ENCODE measurements around the gene PTPRC. TPM values are rescaled to one million over a fixed set of nuclear protein-coding genes. Genes with fewer than 3 reads are reported as not detected.

Gene PTPRC
- polyA plus RNA-seq, 12 donors, result 3.3 to 28.6 (median 6.2) TPM; not detected in 1

- DNase-seq, result no peak
Observed at GRCh38 chr1:198641966-198642668, 3.3 kb downstream of the PTPRC start.

GRCh38 chr1:198642983-198643382, 4.1 kb downstream of the PTPRC start:
- DNase-seq, result no peak

DNA sequence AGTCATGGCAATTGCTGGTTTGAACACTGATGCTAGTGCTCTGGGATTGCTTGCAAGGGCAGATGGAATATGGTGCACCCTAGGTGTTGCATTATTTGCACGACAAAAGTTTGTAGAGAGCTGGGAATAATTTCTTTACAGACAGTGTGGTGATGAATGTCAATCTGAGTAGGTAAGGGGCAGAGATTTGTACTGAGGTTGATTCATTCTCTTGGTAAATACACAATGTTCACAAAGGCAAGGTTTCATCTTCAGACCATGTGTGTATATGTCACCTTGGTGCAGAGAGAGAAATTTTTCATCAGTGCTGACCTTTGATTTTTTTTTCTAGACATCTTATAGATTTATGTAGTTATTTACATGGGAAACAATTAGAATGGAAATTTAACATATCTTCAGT, 5.0 kb downstream of the PTPRC start:
- no peak for DNase-seq

DNA sequence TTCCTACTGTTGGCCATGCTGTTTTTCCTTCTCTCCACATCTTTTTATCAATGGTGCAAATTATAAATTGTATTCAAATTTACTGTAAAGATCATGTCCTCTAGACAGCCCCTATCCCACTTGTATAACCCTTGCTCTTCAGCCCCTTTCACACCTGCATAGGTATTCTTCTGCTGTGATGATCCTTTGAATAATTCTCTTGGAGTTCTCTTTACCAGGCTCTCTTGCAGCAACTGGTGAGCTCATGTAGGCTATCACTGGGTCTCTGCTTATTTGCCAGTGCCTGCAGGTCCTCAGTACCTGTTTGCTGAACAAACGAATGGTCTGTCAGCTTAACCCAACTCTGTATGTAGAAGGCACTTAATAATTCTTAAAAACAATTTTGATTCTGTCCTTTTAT, 8.2 kb downstream of the PTPRC start:
- no peak for DNase-seq

DNA sequence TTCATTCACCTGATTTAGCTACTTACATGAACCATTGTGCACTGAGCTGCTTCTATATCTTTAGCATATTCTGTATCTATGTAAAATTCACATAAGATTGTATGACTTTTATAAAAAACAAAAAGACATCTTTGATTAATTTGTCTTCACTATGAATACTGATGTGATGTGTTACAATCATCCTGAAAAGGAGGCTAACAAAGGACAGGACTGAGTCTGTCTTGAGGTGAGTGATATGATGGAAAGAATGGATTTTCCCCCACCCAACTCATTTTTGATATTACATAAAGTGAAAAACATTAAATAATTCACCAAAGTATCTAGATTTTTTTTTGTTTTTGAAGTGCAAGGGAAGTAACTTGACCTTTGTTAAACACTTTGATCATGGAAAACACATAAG, 9.8 kb downstream of the PTPRC start:
- DNase-seq, result no peak

DNA sequence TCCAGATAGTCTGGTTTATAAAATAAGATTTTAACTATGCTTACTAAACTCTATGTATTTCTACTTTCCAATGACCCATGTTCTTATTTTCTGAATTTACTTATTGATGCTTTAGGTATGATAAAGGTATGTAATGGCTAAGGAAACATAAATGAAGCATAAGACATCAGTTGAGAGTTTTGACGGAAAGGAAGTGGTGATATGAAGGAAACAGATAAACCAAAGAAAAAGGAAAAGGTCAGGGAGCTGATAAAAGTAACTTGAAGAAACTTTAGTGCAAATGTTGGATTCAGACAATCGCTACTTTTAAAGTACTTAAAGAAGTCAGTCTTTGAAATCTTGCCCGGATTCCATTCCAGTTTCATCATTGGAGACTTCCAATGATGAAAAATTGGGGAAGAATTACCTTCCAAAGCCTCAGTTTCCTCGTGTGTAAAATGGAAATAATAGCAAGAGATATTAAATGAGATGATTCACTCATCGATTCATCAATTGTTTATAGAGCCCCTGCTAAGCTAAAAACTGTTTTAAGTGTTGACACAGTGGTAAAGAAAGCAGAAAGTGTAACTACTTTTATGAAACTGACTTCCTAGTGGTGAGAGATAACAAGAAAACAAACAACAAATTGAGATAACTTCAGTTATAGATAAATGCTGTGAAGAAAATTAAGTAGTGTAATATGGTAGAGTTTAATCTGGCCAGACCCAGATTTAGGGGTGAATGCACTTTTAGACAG, 10.6 kb downstream of the PTPRC start:
- no peak for DNase-seq

DNA sequence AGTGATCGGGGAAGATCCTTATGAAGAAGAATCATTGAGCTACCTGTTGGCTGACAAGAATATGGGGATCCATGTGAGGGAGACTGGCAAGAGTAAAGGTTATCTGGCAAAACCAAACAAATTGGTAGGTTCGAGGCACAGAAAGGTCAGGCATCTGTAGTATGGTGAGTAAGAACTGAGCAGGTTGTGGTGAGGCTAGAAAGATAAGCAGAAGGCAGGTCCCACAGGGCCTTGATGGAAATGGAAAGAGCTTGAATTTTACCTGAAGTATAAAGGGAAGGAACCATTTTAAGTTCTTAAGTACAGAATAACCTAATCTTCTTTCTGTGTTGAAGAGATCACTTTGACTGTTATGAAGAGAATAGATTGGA, 11.1 kb downstream of the PTPRC start:
- no peak for DNase-seq

- DNase-seq, result no peak
Observed at GRCh38 chr1:198650506-198650905, 11.7 kb downstream of the PTPRC start.

GRCh38 chr1:198651650-198652400, 13.0 kb downstream of the PTPRC start:
- no peak for DNase-seq

DNA sequence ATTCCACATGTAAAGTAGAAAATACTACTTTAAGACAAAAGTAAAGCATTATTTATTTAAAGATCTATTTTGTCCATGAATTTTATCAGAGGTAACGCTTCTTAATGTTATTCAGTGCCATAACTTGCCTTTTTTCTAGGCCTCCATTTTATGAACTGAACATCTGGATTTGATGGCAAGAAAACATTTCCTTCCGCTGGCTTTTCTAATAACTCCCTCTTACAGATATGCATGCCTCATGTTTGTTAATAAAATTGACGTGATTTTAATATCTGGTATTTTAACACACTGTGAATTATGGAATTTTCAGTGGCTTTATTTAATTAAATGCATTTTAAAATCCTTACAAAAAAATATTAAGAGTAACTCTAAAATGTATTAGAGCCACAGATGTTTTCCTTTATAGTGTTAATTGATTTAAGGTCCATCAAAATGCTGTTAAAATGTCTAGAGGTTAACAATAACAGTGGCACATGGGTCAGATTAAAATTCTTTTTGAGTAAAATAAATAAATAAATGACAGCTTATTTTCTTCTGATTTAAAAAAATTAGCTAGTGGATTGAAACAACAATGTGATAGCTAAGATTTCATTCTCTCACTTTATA, 15.1 kb downstream of the PTPRC start:
- DNase-seq, result no peak

DNA sequence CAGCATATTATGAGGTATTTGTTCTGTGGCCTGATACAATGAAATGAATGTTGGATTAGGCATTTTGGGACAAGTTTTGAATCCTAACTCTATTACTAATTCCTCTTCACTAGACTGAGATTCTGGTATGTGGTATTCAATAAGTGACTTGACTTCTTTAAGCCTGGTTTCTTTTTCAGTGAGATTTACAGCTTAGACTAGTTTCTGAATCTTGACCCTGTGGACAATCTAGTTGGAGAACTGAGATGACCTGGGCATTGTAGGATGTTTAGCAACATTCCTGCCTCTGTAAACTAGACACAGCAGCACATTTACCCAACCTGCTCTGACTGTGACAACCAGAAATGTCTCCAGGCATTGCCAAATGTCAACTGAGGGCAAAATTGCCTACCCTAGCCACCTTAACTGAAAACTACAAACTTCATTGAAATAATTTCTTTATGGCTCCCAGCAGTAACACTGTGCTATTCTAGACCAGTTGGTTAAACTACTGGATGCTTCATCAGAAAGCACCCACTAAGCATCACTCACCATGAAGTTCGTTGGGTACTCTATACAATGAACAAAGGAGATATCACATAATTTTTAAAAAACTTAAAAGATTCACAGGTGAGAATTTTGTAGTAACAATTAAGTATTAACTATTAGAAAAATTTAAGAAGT, 16.8 kb downstream of the PTPRC start:
- DNase-seq, result no peak

GRCh38 chr1:198656500-198656932, 17.7 kb downstream of the PTPRC start:
- DNase-seq, result no peak

DNA sequence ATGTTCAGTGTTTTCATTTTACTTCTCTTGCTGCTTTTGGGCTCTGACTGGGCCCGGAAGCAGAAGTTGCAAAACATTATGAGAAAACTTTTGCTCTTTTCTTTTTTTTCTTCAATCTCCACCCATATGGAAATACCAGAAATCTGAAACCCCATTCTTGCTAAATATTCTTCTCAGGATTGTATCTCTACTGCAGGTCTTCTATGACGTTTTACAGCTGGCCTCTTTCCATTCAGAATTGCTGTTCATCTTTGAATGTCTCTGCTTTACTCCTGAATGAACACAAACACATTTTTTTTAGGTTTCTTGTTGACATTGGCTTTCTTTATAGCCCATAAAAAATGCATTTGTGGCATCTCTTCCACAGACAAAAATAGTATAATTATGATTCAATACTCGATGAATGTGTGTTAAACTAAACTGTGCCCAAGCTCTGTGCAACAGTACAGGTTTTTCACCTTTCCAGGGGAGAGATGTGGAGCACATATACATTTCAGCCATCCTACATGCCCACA, 18.8 kb downstream of the PTPRC start:
- DNase-seq, result no peak

DNA sequence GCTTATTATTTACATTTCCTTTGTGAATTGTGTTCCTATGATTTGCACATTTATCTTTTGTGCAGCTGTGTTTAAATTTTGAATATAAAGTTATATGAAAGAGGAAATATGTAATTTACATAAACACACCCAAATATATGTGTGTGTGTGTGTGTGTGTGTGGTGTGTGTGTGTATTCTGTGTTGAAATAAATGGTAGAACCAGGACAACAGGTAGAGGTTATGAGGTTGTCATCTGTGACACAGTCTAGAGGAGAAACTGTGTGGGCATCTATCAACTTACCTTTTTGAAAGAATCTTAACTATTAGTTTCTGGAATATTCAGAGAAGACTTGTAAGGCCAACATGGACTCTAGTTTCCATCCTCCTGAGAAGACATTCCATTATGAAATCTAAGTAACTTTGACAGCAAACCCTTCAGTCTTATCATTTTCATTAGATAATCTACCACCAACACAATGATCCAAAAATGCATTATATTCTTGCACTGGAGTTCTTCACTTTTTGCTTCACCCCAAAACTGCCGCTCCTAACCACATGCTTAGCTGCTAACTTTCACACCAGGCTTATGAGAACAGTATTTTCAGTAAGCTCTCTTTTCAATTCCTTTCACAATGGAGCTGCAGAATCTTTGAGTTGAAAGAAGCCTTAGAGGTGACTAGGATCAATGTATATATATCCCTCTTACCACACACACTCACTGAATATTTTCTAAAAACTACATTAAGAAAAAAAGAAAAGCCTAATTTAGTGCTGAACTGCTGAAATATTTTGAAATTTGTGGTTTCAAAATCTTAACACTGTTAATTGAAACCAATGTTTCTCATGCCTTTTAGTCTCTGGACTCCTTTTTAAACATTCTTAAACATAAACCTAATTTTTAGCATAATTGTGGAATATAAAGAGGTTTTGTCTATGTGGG, 21.8 kb downstream of the PTPRC start:
- DNase-seq, result no peak

DNA sequence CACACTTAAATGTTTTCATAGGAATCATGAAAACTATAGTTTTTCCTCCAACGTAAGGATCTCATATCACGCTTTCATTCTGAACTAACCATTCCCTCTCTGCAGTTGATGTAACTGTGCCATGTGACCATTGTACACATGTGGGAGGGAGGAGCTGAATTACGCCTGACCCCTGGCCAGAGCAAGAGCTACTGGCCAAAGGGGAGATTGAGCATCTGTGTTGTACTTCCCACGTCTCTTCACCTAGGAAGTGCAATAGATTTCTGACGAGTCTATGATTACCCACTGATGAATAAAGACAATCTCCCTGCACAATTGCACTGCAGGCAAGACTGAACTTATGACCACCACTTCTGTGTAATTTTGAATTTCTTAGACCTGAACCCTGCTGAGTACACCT, 24.0 kb downstream of the PTPRC start:
- DNase-seq, result no peak

- no peak for DNase-seq
Observed at GRCh38 chr1:198664068-198664788, 25.4 kb downstream of the PTPRC start.

- no peak for DNase-seq
Observed at GRCh38 chr1:198667186-198667585, 28.3 kb downstream of the PTPRC start.

GRCh38 chr1:198667807-198668206, 29.0 kb downstream of the PTPRC start:
- DNase-seq, result no peak

DNA sequence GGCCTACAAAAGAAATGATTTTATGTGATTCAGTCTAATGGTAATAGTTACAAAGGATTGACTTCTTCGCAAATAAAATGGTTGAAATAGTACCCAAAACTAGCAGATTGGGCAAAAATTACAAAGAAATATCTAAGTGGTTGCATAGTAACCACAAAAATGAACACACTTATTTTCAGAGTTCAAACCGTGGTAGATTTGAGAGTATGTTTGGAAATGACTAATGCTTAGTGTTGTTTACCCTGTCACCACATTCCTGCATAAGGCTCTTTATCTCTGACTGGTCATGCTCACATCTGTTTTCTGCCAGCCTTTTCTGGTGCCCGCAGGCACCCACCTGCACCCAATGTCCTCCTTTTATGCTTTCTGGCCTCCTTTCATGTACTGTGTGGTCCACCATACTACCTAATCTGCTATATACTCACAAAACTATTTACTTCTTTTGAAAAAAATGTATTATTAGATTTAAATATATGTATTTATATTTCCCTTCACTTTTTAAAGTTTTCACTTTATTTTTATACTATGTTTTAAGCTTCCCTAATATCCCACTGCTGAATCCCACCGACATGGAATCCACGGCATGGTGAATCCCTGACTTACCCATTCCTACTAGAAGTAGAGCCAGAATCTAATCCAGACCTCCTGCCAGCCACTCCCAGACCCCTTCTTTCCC, 30.3 kb downstream of the PTPRC start:
- DNase-seq, result no peak

Data from muscle of arm (tissue), 12 donors.